Thyroid gland (tissue), 4 donors: ENCODE results near the gene CHRNE. TPM values are rescaled to one million over a fixed set of nuclear protein-coding genes. Genes with fewer than 3 reads are reported as not detected.
"Not testable (repeated sequence)": the region's sequence is repeated elsewhere in the genome, so short reads cannot be mapped to it uniquely, and the experiment has no call there.

ENCODE experiments used
- DNase-seq, 2 donors: peaks; one replicate each; pipeline ENCODE4 v3.0.0-alpha.2; 2019
- H3K27ac ChIP-seq, 3 donors: fragments of 200-600 bp; sonication (generic); 1 replicate in 2 of 3; 2 replicates in 1 of 3; pipeline ENCODE4 v1.5.1; 2016 to 2019; ENCODE audit warnings: mild to moderate bottlenecking in 1 of 3, moderate library complexity in 1 of 3
- H3K27me3 ChIP-seq: fragments of 200-600 bp; sonication (generic); one replicate; pipeline ENCODE4 v1.5.1; 2019
- H3K36me3 ChIP-seq, 2 donors: fragments of 200-600 bp; sonication (generic); one replicate each; pipeline ENCODE4 v1.5.1; 2016 to 2019
- H3K4me1 ChIP-seq, 2 donors: fragments of 200-600 bp; sonication (generic); one replicate each; pipeline ENCODE4 v1.5.1; 2017 to 2019
- H3K4me3 ChIP-seq, 3 donors: fragments of 200-600 bp; sonication (generic); replicated peaks in 1 of 3; 1 replicate in 2 of 3; 2 replicates in 1 of 3; pipeline ENCODE4 v1.5.1; 2016; ENCODE audit warnings: mild to moderate bottlenecking in 1 of 3
- H3K9me3 ChIP-seq: fragments of 200-600 bp; sonication (generic); one replicate; pipeline ENCODE4 v1.5.1; 2017
- CTCF ChIP-seq, 6 experiments: fragments of 200-600 bp in 3 of 6; fragments of 450-650 bp in 3 of 6; sonication (generic) in 3 of 6; IDR thresholded peaks; one replicate each; pipeline ENCODE4 v1.5.1; 2016 to 2019; ENCODE audit warnings: antibody characterized with exemption in 6 of 6, mild to moderate bottlenecking in 2 of 6, inconsistent platforms in 1 of 6, moderate library complexity in 1 of 6
- POLR2A ChIP-seq, 2 donors: fragments of 450-650 bp; IDR thresholded peaks; one replicate each; pipeline ENCODE4 v1.6.1; 2017; ENCODE audit warnings: antibody characterized with exemption in 2 of 2, mild to moderate bottlenecking in 2 of 2, moderate library complexity in 1 of 2
- WGBS, 2 donors: methylation state at CpG; one replicate each; pipeline ENCODE4 v1.1.5; 2017; 5-methylcytosine and 5-hydroxymethylcytosine counted together
- intact Hi-C: fragments of 100-400 bp; cut with DNase I; formaldehyde crosslinking; loops from one replicate; pipeline ENCODE4 v1.15.1; 2023
- total RNA-seq, 4 donors: library from RNA; depleted of rRNA; stranded (reverse); fragments of >200 nt; gene quantifications; one replicate each; pipeline ENCODE4 v1.2.3, GENCODE V29; 2016

Gene CHRNE
- total RNA-seq, 4 donors from 2014 or later = 0.29 to 0.83 (median 0.49) TPM

- TF ChIP-seq POLR2A (IDR thresholded peaks at IDR 0.05) (no peak), CTCF (IDR thresholded peaks at IDR 0.05) (no peak)
- Histone ChIP-seq H3K4me1 (no peaks in the 10 kb centered on the region), H3K27ac (no peak overlapping the region), H3K9me3 (no peaks in the 10 kb centered on the region), H3K4me3 (no peak overlapping the region), H3K36me3 (no peaks in the 10 kb centered on the region), H3K27me3 (no peaks in the 10 kb centered on the region)
- 90 to 95% methylated on average over 4 of the region's 4 CpGs for WGBS, 2 donors
- intact Hi-C loops = no loop called here
- no peak for DNase-seq
These were observed 18.4 kb upstream of the CHRNE start for GRCh38 chr17:4921320-4921719.

DNA sequence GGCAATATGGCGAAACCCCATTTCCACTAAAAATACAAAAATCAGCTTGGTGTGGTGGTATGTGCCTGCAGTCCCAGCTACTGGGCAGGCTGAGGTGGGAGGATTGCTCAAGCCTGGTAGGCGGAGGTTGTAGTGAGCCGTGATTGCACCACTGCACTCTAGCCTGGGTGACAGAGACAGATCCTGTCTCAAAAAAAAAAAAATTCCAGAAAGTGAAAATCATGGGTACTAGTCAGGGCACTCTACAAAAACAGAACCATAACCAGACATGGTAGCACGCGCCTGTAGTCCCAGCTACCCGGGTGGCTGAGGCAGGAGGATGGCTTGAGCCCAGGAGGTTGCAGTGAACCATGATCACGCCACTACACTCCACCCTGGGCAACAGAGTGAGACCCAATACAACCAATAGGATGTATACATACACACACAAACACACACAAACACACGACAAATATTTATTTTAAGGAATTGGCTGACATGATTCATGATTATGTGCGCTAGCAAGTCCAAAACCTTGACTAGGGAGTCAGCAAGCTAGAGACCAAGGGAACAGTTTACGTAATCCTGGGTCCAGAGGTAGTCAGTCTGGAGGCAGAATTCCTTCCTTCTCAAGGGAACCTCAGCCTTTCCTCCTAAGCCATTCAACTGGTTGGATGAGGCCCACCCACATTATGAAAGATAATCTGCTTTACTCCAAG is 17.6 kb upstream of the CHRNE start:
- intact Hi-C loops = no loop called here
- no peak overlapping the region for H3K4me3 ChIP-seq

GRCh38 chr17:4919511-4920047 is 16.7 kb upstream of the CHRNE start:
- 69 to 73% methylated on average over 8 of the region's 8 CpGs for WGBS, 2 donors
- no peak overlapping the region for H3K4me3 ChIP-seq
- H3K27me3 ChIP-seq = no peaks in the 10 kb centered on the region
- H3K27ac ChIP-seq = no peak overlapping the region
- TF ChIP-seq POLR2A (IDR thresholded peaks at IDR 0.05) (no peak), CTCF (IDR thresholded peaks at IDR 0.05) (no peak)
- H3K36me3 ChIP-seq = no peaks in the 10 kb centered on the region
- DNase-seq = no peak
- intact Hi-C loops = no loop called here
- no peaks in the 10 kb centered on the region for H3K4me1 ChIP-seq
- H3K9me3 ChIP-seq = no peaks in the 10 kb centered on the region

More for the DNA sequence above, 17.6 kb upstream of the CHRNE start:
- H3K9me3 ChIP-seq = no peaks in the 10 kb centered on the region
- WGBS, 2 donors = 87 to 90% methylated on average over 10 of the region's 10 CpGs
- DNase-seq = no peak
- H3K4me1 ChIP-seq = no peaks in the 10 kb centered on the region
- H3K27me3 ChIP-seq = no peaks in the 10 kb centered on the region
- no peak for TF ChIP-seq CTCF (IDR thresholded peaks at IDR 0.05)
- TF ChIP-seq POLR2A (IDR thresholded peaks at IDR 0.05) = no peak
- no peaks in the 10 kb centered on the region for H3K36me3 ChIP-seq
- H3K27ac ChIP-seq = no peak overlapping the region

GRCh38 chr17:4914551-4914950 is 11.7 kb upstream of the CHRNE start:
- H3K4me1 ChIP-seq, H3K27ac ChIP-seq, H3K36me3 ChIP-seq, intact Hi-C loops, H3K9me3 ChIP-seq, H3K27me3 ChIP-seq, H3K4me3 ChIP-seq, DNase-seq: not testable (repeated sequence)
- 85 to 92% methylated on average over 4 of the region's 4 CpGs for WGBS, 2 donors

GRCh38 chr17:4913994-4914393 is 11.1 kb upstream of the CHRNE start:
- H3K27ac ChIP-seq = no peak overlapping the region
- no peaks in the 10 kb centered on the region for H3K27me3 ChIP-seq
- 79 to 87% methylated on average over 1 of the region's 1 CpG for WGBS, 2 donors
- intact Hi-C loops = no loop called here
- H3K9me3 ChIP-seq = no peaks in the 10 kb centered on the region
- no peak for DNase-seq
- H3K4me1 ChIP-seq = peaks cover 3 to 7% of the 10 kb centered on the region in 2 donors
- no peak overlapping the region for H3K4me3 ChIP-seq
- TF ChIP-seq CTCF (IDR thresholded peaks at IDR 0.05) = no peak
- TF ChIP-seq POLR2A (IDR thresholded peaks at IDR 0.05) = no peak
- H3K36me3 ChIP-seq = no peaks in the 10 kb centered on the region
